Adrenal gland (tissue), 12 donors: ENCODE results near the gene FARSB. TPM values are rescaled to one million over a fixed set of nuclear protein-coding genes. Genes with fewer than 3 reads are reported as not detected.

ENCODE experiments used
- DNase-seq, 7 donors: peaks; one replicate each; pipeline ENCODE4 v3.0.0-alpha.2; 2019 to 2020
- H3K27ac ChIP-seq, 5 donors: fragments of 200-600 bp; sonication (generic) in 4 of 5; 1 replicate in 3 of 5; 2 replicates in 2 of 5; pipeline versions ENCODE4 v1.5.1 to v1.8.0; 2016 to 2020; ENCODE audit warnings: mild to moderate bottlenecking in 1 of 5
- H3K27me3 ChIP-seq: fragments of 200-600 bp; 2 replicates; pipeline ENCODE4 v1.8.0; 2021
- H3K36me3 ChIP-seq, 2 donors: fragments of 200-600 bp; replicated peaks in 1 of 2; 1 replicate in 1 of 2; 2 replicates in 1 of 2; pipeline versions ENCODE4 v1.5.1 to v1.8.0; 2018 to 2022
- H3K4me1 ChIP-seq, 2 donors: fragments of 200-600 bp; replicated peaks in 1 of 2; 1 replicate in 1 of 2; 2 replicates in 1 of 2; pipeline versions ENCODE4 v1.5.1 to v1.8.0; 2018 to 2021
- H3K4me3 ChIP-seq, 4 donors: fragments of 200-600 bp; sonication (generic) in 3 of 4; one replicate each; pipeline ENCODE4 v1.5.1; 2016 to 2018
- H3K9me3 ChIP-seq, 3 donors: fragments of 200-600 bp; sonication (generic) in 1 of 3; replicated peaks in 1 of 3; 1 replicate in 2 of 3; 2 replicates in 1 of 3; pipeline versions ENCODE4 v1.5.1 to v1.8.0; 2016 to 2021
- CTCF ChIP-seq, 6 experiments: fragments of 450-650 bp in 4 of 6; fragments of 200-600 bp in 2 of 6; sonication (generic) in 1 of 6; IDR thresholded peaks; 1 replicate in 5 of 6; 2 replicates in 1 of 6; pipeline versions ENCODE4 v1.5.1 to v1.8.0; 2016 to 2021; ENCODE audit warnings: antibody characterized with exemption in 6 of 6, mild to moderate bottlenecking in 2 of 6, moderate library complexity in 1 of 6
- POLR2A ChIP-seq, 2 donors: fragments of 450-650 bp; IDR thresholded peaks; one replicate each; pipeline ENCODE4 v1.6.1; 2017; ENCODE audit warnings: antibody characterized with exemption in 2 of 2, mild to moderate bottlenecking in 2 of 2, moderate library complexity in 1 of 2
- WGBS, 4 donors: extraction: QIAGEN DNeasy Blood & Tissue Kit in 2 of 4; methylation state at CpG; one replicate each; pipeline versions ENCODE4 v1.1.5 to v1.1.7; 2013 to 2017; 5-methylcytosine and 5-hydroxymethylcytosine counted together
- intact Hi-C, 2 donors: fragments of 100-400 bp; cut with DNase I; formaldehyde crosslinking; loops; one replicate each; pipeline versions ENCODE4 v1.14.1 to v1.15.0; 2022 to 2023
- polyA plus RNA-seq, 3 donors: library from polyadenylated mRNA; stranded (reverse); fragments of 200-250 nt in 2 of 3; fragments of 350-450 nt in 1 of 3; fragmentation: Illumina TruSeq in 1 of 3; extraction: RNeasy Lipid Tissue Mini Kit (QIAGEN cat#74804) in 1 of 3; gene quantifications; one replicate each; pipeline ENCODE4 v1.2.3, GENCODE V29; 2013 to 2014
- total RNA-seq, 9 donors: library from RNA; depleted of rRNA in 4 of 9; stranded (reverse); fragments of >200 nt in 4 of 9; fragments of 120-200 nt in 1 of 9; fragmentation: NEBNext Ultra II Directional in 1 of 9; extraction: Animal tissue kit (Norgen Biotek cat#: 25700) in 1 of 9; gene quantifications; one replicate each; pipeline versions ENCODE4 v1.1.0 to v1.2.4, GENCODE V29; 2013 to 2023
- donor health status: healthy with polysubstance abuse.
- donor health status: Bipolar disorder and iron deficiency.
- donor health status: DM: yes; HTN: yes; CAD: no.
- donor health status: DM: no; HTN: no; CAD: no.
- donor health status: DM: no; HTN: no; CAD: no.
- donor health status: DM: yes; HTN: yes; CAD: no.

The FARSB gene
- total and polyA plus RNA-seq, 12 donors: 7.2 to 55.9 (median 14.0) TPM

- Histone ChIP-seq H3K4me3 (no peak overlapping the region), H3K27me3 (no peaks in the 10 kb centered on the region), H3K27ac (no peak overlapping the region), H3K9me3 (no peaks in the 10 kb centered on the region), H3K4me1 (peaks cover 16 to 17% of the 10 kb centered on the region in 2 donors), H3K36me3 (peaks cover 0 to 3% of the 10 kb centered on the region in 2 donors)
- 85 to 90% (median 88%) methylated on average over 7 of the region's 7 CpGs for WGBS, 4 donors
- TF ChIP-seq POLR2A (IDR thresholded peaks at IDR 0.05) (no peak), CTCF (IDR thresholded peaks at IDR 0.05) (no peak)
- DNase-seq: no peak
- intact Hi-C loops: no loop called here
Observed at GRCh38 chr2:222576171-222577081, 79.5 kb downstream of the FARSB start.

- Histone ChIP-seq H3K9me3 (no peaks in the 10 kb centered on the region), H3K36me3 (peaks cover 0 to 9% of the 10 kb centered on the region in 2 donors), H3K4me1 (peaks cover 16 to 17% of the 10 kb centered on the region in 2 donors), H3K4me3 (no peak overlapping the region), H3K27me3 (no peaks in the 10 kb centered on the region), H3K27ac (no peak overlapping the region)
- no peak for DNase-seq
- TF ChIP-seq CTCF (IDR thresholded peaks at IDR 0.05) (no peak), POLR2A (IDR thresholded peaks at IDR 0.05) (no peak)
- intact Hi-C loops: no loop called here
- 92 to 95% (median 94%) methylated on average over 2 of the region's 2 CpGs for WGBS, 4 donors
Observed at GRCh38 chr2:222575618-222576017, 80.3 kb downstream of the FARSB start.

GRCh38 chr2:222572751-222573174, 83.1 kb downstream of the FARSB start:
- peaks cover 0 to 9% of the 10 kb centered on the region in 2 donors for H3K36me3 ChIP-seq
- no peaks in the 10 kb centered on the region for H3K27me3 ChIP-seq
- 28 to 43% (median 38%) methylated on average over 1 of the region's 1 CpG for WGBS, 4 donors
- H3K9me3 ChIP-seq: no peaks in the 10 kb centered on the region
- no peak overlapping the region for H3K4me3 ChIP-seq
- H3K4me1 ChIP-seq: peaks cover 16 to 19% of the 10 kb centered on the region in 2 donors
- TF ChIP-seq CTCF (IDR thresholded peaks at IDR 0.05) (no peak), POLR2A (IDR thresholded peaks at IDR 0.05) (no peak)
- peak in 5 of 7 donors; percentile 39 to 72 (median 59) for DNase-seq
- intact Hi-C loops: no loop called here
- H3K27ac ChIP-seq: peak overlapping the region in 3 of 5 donors; percentile 45 to 70 (median 59)

GRCh38 chr2:222572264-222572721, 83.6 kb downstream of the FARSB start:
- intact Hi-C loops: no loop called here
- H3K36me3 ChIP-seq: peaks cover 0 to 9% of the 10 kb centered on the region in 2 donors
- DNase-seq: no peak
- H3K27ac ChIP-seq: peak overlapping the region in 3 of 5 donors; percentile 45 to 70 (median 59)
- no peak for TF ChIP-seq POLR2A (IDR thresholded peaks at IDR 0.05)
- no peak for TF ChIP-seq CTCF (IDR thresholded peaks at IDR 0.05)
- H3K9me3 ChIP-seq: no peaks in the 10 kb centered on the region
- H3K27me3 ChIP-seq: no peaks in the 10 kb centered on the region
- peaks cover 16 to 19% of the 10 kb centered on the region in 2 donors for H3K4me1 ChIP-seq
- WGBS, 4 donors: 89 to 94% (median 89%) methylated on average over 6 of the region's 6 CpGs
- no peak overlapping the region for H3K4me3 ChIP-seq
